ENCODE results near the gene IL34.

The IL34 gene

DNA sequence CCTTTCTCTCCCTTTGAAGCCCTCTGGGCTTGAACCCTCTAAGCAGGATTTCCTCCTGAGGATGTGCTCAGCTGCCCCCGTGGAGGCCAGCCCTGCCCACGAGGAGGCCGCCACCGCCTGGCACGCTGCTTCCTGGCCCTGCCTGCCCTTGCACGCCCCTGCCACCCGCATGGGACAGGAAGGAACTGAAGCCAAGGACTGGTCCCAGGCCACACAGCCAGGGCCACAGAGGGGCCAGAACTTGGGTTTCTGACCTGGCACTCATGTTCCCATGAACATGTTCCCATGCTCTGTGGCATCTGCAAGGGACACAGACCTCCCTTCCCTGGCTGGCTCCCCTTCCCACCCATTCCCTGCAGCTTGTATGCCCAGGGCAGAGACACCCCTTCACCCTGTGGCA lies 63.6 kb downstream of the IL34 start (continued):
- TF ChIP-seq, protein P1, sequence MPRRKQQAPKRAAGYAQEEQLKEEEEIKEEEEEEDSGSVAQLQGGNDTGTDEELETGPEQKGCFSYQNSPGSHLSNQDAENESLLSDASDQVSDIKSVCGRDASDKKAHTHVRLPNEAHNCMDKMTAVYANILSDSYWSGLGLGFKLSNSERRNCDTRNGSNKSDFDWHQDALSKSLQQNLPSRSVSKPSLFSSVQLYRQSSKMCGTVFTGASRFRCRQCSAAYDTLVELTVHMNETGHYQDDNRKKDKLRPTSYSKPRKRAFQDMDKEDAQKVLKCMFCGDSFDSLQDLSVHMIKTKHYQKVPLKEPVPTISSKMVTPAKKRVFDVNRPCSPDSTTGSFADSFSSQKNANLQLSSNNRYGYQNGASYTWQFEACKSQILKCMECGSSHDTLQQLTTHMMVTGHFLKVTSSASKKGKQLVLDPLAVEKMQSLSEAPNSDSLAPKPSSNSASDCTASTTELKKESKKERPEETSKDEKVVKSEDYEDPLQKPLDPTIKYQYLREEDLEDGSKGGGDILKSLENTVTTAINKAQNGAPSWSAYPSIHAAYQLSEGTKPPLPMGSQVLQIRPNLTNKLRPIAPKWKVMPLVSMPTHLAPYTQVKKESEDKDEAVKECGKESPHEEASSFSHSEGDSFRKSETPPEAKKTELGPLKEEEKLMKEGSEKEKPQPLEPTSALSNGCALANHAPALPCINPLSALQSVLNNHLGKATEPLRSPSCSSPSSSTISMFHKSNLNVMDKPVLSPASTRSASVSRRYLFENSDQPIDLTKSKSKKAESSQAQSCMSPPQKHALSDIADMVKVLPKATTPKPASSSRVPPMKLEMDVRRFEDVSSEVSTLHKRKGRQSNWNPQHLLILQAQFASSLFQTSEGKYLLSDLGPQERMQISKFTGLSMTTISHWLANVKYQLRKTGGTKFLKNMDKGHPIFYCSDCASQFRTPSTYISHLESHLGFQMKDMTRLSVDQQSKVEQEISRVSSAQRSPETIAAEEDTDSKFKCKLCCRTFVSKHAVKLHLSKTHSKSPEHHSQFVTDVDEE (CRISPR knock-in tag; IDR thresholded peaks at IDR 0.05) = no peak
- TF ChIP-seq BACH2 (CRISPR knock-in tag; IDR thresholded peaks at IDR 0.05; ENCODE audit: borderline replicate concordance) (no peak), TOX (CRISPR knock-in tag; IDR thresholded peaks at IDR 0.05; ENCODE audit: borderline replicate concordance) (no peak), ZC3H10 (CRISPR knock-in tag; IDR thresholded peaks at IDR 0.05) (no peak), ZNF8 (CRISPR knock-in tag; IDR thresholded peaks at IDR 0.05) (no peak), PPARA (CRISPR knock-in tag; IDR thresholded peaks at IDR 0.05; ENCODE audit: borderline replicate concordance) (no peak), ZNF565 (CRISPR knock-in tag; conservative IDR thresholded peaks at IDR 0.05; ENCODE audit: low read depth) (no peak), RARB (CRISPR knock-in tag; IDR thresholded peaks at IDR 0.05) (no peak), TCF4 (CRISPR knock-in tag; IDR thresholded peaks at IDR 0.05; ENCODE audit: borderline replicate concordance) (no peak), GLIS3 (CRISPR knock-in tag; IDR thresholded peaks at IDR 0.05) (no peak)
- TF ChIP-seq, protein P2, sequence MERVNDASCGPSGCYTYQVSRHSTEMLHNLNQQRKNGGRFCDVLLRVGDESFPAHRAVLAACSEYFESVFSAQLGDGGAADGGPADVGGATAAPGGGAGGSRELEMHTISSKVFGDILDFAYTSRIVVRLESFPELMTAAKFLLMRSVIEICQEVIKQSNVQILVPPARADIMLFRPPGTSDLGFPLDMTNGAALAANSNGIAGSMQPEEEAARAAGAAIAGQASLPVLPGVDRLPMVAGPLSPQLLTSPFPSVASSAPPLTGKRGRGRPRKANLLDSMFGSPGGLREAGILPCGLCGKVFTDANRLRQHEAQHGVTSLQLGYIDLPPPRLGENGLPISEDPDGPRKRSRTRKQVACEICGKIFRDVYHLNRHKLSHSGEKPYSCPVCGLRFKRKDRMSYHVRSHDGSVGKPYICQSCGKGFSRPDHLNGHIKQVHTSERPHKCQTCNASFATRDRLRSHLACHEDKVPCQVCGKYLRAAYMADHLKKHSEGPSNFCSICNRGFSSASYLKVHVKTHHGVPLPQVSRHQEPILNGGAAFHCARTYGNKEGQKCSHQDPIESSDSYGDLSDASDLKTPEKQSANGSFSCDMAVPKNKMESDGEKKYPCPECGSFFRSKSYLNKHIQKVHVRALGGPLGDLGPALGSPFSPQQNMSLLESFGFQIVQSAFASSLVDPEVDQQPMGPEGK (CRISPR knock-in tag; IDR thresholded peaks at IDR 0.05; ENCODE audit: borderline replicate concordance) = no peak

Measured in SK-N-SH treated with all-trans-retinoic acid at 6 μM for 48 hours (cell line).